Non-pigmented ciliary epithelial cell (primary cell): ENCODE data around the gene UBE2V1.
"Not testable (repeated sequence)": the region's sequence is repeated elsewhere in the genome, so short reads cannot be mapped to it uniquely, and the experiment has no call there.

Source experiments
- DNase-seq: peaks from one replicate; pipeline ENCODE4 v3.0.0-alpha.2; 2010; ENCODE audit warnings: low read depth

UBE2V1 gene

DNA sequence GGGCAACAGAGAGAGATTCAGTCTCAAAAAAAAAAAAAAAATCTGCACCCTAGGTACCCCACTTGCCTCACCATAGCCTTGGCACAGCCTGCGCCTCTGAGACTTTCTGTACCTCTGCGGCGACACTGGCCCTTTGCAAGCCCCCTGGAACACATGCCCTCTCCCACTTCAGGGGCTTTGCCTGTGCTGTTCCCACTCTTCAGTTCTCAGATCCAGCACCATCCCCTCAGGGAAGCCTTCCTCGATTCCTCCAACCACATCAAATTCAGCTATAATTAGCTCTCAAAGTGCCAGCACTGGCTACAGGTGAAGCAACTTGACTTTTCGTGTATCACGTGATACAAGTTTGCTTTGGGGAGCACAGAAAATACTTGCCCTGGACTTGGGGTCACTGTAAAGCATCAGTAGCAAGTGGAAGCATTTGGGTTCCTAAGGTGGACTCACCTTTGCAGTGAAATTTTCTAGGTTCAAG lies 2.1 kb upstream of the UBE2V1 start:
- DNase-seq: no peak

DNA sequence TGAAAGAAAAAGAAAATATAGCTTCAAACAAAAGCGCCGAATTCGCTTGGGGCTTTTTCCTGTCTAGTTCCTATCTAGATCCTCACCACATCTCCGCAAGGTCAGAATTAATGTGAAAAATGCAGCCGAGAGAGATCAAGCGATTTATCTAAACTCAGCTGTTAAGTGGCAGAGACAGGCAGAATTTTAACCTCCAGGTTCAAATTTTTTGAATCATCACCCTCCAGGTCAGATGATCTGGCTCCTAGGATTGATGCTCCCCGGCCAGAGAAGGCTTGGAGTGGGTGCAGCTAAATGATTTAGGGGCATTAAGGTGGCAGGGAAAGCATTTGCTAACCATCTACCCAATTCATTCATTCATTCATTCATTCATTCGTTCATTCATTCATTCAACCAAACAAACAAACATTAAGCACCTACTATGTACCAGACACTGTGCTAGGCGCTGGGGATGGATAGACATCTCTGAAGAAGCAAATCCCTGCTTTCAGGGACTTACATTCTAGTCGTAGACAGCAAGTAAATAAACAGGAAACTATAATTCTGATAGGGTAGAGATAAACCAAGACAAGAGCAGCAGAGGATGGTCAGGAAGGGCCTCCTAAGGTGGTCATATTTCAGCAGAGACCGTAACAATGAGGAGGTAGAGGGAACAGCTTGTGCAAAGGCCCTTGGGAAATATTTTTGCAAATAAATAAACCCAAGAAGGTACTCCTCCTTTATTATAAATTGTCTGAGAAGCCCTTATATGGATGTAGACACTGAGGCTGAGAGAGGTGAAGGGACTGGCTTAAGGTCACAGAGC lies 672 bp upstream of the UBE2V1 start:
- DNase-seq: no peak

DNA sequence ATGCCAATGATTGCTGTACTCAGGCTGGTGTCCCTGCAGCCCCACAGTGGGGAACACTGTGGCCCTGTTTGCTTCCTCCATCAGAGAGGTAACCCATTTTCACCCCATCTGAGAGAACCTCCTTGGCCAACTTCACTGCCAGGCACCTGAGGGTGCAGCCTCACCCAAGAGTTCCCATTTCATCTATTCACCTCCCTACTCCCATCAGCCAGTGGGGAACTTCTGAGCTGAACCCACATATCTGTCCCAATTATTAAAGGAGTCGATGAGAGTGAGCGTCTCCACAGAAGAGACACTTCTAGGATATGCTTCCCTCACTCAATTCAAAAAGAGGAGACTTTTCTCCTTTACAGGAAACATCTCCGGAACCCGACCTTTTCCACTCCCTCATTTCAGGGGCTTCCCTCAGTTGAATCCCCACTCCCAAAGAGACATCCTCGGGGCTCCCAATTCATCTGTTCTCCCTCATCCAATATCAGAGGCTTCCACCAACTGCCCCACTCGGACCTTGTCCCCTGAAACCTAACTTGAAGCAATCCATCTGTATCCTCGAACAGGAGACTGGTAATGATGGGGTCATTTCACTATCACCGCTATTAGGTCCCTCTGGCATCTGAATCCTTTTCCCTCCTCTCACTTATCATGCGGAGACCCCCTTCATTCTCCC lies 988 bp downstream of the UBE2V1 start:
- DNase-seq: no peak

DNA sequence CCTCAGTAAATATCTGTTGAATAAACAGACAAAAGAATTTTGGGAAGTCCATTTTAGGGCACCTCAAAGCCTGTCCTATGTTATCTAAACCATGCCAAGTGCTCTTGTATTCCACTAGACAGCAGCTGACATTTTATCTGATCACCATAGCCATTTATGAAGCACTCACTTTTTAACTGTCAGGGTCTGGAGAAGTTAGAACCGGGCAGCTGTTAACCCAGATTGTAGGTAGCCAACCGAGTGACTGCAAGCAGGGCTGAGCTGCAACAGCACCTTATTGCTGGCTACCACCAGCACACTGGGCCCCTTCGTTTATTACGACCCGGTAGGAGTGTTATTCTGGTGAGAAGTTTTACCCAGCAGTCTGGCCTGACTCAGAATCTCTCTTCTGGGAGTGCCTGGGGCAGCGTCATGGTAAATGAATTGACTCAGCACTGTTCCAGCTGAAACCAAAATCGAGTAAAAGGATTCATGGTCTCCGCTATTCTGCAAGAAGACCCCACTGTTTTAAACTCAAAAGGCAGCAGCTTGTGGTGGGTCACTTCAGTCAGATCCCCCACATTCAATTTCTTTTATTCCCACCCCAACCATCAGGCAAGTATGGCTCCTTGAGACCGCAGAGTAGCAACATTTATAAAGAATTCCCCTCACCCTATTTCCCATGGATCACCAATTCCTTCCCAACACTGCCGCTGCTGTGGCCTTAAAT lies 1.7 kb downstream of the UBE2V1 start:
- no peak for DNase-seq

DNA sequence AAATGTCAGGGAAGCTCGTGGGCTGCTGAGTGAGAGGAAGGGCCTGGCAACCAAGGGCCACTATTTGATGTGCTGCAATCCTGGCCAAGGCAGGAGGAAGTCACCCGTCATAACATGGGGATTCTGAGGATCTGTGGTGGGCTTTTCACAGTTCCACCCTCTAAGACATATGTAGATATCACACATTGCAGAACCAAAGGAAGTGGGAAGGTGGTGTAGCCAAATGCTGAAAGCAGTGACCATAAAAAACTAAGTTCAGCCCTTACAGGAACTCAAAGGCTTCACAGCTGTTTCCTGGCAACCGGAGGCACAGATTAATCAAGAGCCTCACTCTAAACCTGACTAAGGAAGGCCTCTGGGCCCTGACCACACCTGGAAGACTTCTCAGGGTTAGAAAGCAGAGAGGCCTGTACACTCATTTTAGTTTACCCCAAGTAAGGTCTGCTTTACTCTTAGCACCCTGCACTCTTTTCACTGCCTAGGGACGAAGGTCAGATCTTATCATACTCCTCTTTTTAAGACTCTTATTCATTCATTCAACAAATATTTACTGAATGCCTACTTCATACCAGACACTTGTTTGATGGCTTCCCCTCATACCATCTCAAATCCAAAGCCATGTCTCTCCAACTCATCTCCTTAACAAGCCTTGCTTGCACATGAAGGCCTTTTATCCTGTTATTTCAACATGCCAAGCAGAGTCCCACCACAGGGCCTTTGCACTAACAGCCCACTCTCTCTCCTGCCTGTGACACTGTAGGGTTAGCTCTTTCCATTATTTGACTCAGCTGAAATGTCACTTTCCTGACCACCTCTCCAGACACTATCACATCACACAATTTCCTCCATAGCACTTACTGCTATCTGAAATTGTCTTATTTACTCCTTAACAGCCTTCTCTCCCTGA lies 2.6 kb downstream of the UBE2V1 start:
- no peak for DNase-seq

DNA sequence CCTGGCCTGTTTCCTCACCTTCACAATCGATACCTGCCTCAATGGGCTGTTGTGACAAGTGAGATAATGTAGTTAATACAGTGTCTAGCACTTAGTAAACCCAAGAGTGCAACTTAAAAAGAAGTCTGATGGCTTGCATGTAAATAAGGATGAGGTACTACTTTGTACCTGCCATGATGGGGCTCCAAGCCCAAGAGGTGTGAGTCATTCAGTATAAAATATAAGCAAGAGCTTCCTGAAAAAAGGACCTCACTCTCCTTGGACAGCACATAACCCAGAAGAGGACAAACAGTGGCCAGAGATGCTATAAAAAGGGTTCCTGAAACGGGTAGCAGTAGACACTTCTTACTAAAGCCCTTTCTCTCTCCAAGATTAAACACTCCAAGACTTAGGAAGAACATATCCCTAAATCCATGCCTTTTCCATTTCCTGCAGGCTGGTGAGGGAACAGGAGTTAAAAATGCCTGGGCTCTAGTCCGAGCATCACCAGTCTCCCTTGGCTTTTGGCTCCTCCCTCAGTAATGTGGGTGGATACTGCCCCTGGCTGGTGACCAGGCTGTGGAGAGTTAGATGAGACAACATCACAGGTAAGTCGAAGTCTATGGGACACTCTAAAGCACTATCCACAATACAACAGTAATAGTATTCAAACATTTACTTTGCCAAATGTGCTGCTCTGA lies 4.3 kb downstream of the UBE2V1 start:
- no peak for DNase-seq

DNA sequence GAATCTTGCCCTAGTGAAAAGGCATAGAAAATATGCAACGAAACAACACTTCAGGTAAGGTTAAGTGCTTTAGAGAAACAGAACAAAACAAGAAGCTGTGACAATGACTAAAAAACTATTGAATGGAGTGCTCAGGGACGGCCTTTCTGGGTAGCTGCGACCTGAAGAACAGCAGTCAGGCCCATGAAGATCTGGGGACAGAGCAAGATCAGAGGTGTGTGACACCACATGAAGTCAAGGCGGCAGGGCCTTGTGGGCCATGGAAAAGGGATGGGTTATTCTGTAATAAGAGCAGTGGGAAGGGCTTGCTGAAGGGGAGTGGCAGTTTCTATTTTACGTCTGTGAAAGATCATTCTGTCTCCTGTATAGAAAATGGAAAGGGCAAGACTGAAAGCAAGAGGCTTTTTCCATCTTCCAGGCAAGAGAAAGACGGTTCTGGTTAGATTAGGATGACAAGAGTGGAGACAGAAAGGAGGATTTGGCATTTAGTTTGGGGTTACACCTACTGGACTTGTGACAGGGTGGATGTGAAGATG lies 5.1 kb downstream of the UBE2V1 start:
- no peak for DNase-seq

DNA sequence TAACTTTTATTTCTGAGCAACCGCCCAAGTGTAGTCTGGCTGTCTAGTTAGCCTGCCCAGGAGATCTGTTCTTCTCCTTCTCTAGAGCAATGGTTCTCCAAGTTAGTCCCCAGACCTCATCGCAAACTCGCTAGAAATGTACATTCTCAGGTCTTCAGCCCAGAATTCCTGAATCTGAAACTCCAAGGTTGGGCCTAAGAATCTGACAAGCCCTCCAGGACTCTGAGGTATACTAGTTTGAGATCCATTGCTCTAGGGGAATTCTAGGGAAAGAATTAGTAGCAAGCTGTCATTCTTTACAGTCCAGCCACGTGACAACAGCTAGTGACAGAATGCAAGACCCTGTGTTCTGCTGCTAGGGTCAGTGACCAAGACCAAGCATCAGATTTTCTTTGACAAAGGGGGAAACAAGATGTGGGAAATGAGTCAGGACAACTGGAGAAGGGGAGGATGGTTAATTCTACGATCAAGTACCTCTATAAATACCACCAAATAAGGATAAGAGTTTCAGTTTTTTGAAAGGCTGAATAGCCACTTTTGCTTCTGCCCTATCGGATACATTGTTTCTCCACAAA lies 5.8 kb downstream of the UBE2V1 start:
- no peak for DNase-seq

DNA sequence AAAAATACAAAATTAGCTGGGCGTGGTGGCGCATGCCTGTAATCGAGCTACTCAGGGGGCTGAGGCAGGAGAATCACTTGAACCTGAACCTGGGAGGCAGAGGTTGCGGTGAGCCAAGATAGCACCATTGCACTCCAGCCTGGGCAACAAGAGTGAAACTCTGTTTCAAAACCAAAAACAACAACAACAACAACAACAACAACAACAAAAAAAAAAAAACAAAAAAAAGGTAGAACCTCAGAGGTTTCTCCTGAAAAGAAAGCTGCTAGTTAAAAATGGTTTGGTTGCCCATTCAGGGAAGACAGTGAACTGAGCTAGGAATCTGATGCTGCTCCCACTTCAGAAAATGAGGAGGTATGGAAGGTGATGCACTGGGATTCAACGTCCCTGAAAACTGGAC lies 6.3 kb downstream of the UBE2V1 start:
- DNase-seq: not testable (repeated sequence)

DNA sequence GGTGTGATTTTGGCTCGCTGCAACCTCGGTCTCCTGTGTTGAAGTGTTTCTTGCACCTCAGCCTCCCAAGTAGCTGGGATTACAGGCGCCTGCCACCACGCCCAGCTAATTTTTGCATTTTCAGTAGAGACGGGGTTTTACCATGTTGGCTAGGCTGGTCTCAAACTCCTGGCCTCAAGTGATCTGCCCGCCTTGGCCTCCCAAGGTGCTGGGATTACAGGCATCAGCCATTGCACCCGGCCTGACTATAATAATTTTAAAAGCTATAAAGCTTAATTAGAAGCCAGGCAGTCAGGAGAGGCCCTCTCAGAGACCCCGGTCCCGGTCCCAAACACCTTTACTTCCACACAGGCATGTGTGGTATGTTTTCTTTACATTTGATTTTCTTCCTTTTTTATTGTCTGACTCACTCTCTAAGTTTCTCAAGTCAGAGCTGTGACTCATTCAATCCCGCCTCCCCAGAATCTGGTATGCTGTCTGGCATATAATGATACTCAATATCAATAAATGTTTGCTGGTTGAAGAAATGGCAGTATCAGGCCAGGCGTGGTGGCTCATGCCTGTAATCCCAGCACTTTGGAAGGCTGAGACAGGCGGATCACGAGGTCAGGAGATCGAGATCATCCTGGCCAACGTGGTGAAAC lies 9.4 kb downstream of the UBE2V1 start:
- DNase-seq: peak; percentile 56

DNA sequence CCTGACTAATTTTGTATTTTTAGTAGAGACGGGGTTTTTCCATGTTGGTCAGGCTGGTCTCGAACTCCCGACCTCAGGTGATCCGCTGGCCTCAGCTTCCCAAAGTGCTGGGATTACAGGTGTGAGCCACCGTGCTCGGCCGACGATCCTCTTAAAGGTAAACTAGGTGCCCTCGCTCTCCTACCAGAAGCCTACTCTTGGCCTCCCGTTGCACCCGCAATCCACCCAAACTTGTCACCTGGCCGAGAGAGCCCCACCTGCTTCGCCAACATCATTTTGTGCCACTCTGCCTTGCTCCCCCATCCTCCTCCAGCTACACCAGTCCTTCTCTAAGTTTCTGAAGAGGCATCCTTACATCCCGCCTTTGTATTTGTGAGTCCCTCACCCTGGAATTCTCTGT lies 10.4 kb downstream of the UBE2V1 start:
- not testable (repeated sequence) for DNase-seq

DNA sequence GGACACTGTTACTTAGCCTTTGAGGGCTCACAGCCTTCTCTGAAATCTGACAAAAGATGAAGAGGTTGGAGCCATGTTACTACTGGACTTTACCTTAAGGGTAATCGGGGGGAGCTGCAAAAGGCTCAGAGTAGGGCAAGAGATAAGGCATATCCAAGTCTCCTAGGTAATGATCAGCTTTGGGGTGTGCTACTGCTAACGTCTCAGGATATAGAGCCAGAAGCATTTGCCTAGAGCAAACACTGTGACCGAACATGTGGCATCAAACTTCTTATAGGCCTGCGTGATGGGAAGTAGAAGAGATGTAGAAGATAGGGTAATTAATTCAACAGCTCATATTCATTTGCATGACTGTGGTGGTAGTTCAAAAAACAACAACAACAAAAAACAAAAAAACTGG lies 11.1 kb downstream of the UBE2V1 start:
- DNase-seq: no peak

DNA sequence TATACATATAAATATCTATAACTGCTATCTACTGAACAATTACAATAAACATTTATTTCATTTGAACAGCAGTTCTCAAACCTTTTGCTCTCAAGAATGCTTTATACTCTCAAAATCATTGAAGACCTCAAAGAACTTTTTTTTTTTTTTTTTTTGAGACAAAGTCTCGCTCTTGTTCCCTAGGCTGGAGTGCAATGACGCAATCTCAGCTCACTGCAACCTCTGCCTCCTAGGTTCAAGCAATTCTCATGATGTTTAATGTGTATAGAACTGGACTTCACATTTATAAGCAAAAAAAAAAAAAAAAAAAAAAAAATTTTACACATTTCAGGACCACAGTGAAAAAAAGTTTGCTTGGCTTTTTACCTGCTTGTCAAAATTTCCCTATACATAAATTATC lies 11.7 kb downstream of the UBE2V1 start:
- no peak for DNase-seq

DNA sequence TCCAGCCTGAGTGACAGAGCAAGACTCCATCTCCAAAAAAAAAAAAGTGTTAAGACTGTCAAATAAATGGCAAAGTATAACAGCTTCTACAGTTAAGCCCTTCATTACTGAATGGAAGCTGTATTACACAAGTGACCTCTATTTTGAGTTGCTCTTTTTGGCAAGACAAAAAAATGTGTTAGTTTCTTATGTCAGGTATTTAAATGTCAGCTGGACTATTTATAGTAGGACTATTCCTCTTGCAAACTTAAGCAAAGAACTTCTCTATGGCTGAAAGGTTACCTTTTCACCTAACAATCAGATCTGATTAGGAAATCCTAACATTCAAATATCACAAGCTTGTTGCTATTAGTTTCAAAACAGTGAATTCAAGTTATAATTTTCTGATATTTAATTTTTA lies 12.4 kb downstream of the UBE2V1 start:
- DNase-seq: no peak

DNA sequence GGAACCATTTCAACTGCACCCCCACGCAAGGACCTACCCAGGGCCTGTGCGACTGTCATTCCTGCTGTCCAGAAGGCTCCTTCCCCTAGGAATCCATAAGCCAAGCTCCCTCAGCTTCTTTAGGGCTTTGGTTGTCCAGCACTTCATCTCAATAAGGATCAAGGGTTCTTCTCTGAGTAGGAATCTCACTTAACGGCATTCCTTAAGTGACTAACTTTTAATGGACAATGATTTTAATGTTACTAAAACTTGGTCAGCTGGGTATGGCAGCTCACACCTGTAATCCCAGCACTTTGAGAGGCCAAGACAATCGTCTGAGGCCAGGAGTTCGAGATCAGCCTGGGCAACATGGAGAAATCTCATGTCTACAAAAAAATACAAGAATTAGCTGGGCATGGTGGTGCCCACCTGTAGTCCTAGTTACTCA lies 13.4 kb downstream of the UBE2V1 start:
- DNase-seq: no peak

DNA sequence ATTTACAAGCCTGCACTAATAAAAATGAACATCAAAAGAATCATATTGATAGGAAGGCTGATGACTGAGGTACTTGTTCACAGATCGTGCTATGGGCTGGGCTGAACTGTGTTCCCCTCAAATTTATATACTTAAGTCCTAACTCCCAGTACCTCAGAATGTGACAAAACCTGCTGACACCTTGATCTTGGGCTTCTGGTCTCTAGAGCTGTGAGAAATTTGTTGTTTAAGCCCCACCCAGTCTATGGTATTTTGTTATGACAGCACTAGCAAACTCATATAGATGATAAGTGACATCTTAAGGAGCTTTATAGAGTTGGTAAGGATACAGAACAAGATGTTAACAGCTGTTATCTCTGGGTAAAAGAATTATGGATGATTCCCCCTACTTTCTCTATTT lies 13.8 kb downstream of the UBE2V1 start:
- no peak for DNase-seq

DNA sequence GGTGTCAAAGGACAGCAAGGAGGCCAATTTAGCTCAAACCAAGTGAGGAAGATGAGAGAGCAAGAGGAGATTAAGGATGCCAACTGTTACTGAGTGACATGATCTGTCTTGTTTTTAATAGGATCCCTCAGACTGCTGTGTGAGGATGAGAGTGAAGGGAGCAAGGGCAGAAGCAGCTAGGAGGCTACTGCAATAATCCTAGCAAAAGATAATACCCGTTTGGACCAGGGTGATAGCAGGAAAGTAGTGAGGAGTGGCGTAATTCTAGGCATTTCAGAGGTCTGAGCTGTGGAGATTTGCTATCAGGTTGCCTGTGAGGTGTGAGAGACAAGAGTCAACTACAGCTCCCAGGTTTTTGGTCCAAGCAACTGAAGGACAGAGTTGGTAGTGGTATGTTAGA lies 14.7 kb downstream of the UBE2V1 start:
- no peak for DNase-seq

DNA sequence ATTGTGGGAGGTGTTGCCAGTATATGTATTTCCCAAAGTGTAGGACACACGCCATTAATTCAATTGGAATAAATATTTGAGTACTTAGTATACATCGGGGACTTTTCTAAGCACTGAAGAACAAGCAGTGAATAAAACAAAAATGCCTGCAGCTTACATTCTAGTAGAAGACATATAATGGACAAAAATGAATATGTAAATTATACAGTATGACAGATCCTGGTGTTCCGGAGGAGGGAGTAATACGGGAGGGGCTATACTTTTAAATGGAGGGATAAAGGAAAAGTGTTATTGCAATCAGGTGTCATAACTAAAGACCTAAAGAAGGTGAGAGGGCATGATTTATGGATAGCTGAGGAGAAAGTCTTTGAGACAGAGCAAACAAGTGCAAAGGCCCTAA lies 15.1 kb downstream of the UBE2V1 start:
- DNase-seq: no peak

DNA sequence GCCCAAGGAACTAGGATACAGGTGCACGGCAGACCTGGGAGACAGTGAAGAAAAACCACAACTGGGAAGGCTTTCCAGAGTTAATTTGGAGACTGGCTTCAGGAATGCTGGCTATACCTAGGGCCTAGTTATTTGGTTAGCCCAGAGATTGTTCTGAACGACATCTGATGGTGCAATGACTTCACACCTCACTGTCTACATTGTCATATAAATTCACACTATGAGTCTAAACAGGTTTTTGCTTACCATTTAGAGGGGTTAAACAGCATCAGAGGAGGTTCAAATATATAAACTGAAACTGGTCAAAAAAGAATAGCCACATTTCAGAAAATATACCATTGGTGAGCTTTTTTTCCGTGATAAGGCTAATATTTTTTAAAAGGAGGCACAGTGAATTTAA lies 16.7 kb downstream of the UBE2V1 start:
- DNase-seq: no peak

DNA sequence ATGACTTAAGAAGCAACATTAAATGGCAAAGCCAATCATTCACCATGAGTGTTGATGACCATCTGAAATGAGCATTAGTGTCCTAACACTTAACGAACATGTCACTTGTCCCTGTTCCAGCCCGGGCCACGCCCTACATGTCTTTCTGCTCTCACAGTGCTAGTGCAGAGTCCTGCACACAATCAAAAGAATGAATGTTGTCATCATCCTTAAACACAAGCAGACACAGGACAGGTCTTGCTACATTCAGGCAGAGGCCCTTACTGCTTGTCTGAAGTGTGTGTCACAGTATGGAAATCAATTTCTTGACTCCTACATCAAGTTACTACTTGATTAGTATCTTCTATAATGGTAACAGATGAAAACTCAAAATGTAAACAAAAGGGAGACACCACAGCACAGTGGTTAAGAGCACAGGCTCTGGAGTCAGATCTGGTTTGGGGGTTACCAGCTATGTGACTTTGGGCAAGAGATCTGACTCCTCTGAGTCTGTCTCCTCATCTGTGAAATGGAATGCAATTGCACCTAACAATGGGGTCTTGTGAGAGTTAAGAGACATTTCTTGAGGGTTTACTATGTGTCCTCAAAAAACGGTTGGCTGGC lies 17.4 kb downstream of the UBE2V1 start:
- no peak for DNase-seq
